NCI-H187 (cell line): ENCODE results near the gene PDE6C.

Experiments
- DNase-seq, 2 experiments: peaks; one replicate each; lab custom pipeline; 2025; lab: John Stamatoyannopoulos, UW

Gene PDE6C

DNA sequence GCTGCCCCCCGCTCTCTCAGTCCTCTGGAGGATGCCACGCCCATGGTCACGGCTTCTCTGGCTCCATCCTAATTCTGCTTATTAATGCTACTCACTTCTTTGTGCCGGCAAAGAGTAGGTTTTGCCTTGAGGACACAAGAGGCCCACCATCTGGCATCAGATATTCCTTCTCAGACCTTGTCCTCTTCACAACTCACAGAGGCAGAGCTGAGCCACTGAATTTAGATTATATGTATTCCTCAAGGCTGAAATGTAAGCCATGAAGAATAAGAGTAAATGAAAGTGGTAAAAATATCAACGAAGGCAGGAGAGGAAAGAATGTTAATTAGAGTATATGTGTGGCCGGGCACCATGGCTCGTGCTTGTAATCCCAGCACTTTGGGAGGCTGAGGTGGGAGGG, 17.8 kb upstream of the PDE6C start:
- no peak for DNase-seq

DNA sequence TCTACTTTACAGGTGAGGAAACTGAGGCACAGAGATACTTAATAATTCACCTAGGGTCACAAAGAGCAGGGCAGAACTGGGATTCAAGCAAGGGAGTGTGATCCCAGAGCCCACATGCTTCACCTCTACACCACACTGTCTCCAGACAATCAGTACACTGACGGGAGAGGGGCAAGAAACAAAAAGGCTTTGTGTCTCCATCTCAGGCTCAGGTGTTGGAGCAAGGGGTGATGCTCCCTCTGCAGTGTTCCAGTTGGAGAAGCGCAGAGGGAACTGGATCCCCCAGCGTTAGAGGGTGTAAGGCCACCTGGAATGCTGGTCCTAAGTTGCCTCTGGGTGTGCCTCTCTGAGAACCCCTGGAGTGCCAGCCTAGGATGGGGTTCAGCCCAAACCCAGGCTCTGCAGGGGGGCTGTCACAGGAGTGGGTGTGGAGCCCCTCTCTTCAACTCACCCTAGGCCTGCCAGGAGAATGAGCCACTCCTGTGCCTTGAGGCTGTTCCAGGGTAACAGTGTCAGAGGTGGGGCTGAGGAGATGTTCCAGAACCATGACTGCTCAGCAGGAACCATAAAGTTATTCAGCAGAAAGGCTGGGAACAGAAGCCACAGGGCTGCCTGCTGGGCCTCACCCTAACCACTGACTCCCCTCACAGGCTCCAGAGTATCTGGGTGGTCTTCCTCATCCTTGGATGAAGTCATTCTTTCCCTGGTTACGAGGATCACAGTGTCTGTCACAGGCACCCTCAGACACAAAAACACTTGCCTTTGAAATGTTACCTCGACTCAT, 16.8 kb upstream of the PDE6C start:
- no peak for DNase-seq

DNA sequence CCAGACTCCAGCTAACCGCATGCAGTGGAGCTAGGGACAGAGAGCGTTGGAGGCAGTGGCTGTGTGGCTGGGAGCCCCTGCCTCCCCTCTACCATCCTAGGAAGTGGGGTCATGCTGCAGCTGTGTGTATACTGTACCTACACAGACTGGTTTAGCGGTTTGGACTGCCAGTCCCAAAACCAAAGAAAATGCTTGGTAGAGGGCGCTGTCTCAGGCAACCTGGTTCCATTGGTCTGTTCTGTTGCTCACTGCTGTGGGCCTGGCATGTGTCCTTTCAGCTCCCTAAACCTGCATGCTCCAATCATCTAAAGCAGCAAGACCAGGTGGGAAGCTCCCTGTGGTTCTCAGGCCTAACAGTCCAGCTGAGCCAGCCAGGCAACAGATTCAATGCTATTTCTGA, 15.8 kb upstream of the PDE6C start:
- no peak for DNase-seq

DNA sequence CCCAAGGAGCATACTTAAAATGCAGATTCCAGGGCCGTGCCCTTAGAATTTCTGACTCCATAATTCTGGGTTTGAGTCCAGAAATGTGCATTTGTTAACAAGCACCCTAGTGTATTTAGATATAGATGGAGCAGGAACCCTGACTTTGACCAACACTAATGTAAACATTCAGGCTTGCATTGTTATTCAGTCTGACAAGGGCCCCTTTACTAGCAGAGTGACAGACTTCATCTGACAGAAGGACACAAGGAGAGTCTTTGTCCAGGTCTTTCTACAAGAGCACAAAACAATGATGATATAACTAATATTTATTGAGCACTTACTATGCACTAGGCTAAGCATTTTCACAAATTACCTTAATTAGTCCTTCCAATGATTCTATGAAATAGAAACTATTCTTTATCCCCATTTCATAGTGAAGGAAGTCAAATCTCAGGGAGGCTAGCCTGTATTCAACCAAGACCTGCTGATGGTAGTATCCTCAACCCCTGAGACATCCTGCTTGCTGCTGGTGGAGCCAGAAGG, 15.2 kb upstream of the PDE6C start:
- DNase-seq, result no peak

DNA sequence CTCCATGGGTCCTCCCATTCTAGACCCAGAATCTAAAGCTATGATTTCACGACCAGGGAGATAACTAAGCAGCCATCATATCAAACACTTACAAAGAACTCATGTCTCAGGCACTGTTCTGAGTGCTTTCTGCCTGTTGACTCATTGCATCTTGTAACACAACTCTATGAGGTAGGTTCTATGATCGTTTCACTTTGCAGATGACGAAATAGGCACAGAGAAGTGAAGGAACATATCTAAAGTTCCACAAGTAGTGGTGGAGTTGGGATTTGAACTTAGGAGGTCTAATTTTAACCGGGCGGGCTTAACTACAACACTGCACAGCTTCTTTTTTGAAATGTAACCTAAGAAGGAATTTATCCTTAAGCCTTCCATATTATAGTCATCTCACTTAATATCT, 14.2 kb upstream of the PDE6C start:
- no peak for DNase-seq

DNA sequence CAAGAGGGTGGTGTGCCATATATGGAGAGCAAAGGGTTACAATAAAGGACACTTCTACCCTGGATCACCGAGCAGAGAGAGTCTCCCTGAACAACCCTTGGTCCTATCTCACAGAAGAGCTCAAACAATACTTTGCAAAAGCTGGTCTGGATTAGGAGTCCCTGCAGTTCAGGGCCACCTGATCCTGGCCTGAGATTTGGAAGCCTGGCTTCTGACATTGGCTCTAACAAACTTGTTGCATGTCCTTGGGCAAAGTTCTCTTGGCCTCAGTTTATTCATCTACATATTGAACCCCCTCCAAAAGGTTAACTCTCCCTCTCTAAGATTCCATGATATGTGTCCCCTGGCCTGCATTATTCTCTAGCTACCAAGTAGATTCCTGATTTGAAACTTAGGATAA, 13.0 kb upstream of the PDE6C start:
- DNase-seq, result no peak

DNA sequence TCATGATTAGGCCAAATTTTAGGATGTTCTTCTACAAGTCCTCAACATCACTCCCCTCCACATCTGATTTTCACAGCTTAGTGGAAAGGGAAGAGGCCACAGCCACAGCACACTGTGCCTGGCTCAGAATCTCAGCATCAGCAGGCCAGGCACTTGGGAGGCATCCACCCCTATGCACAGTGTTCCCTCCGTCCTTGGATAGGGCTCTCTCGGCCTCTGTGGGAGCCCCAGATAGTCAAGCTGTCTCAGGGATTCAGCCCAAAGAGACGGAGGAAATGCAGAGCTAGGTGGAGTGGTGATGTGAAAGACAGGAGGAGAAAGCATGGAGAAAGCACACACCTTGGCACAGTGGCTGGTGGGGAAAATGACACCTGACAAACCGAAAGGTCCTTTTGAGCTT, 12.6 kb upstream of the PDE6C start:
- no peak for DNase-seq

DNA sequence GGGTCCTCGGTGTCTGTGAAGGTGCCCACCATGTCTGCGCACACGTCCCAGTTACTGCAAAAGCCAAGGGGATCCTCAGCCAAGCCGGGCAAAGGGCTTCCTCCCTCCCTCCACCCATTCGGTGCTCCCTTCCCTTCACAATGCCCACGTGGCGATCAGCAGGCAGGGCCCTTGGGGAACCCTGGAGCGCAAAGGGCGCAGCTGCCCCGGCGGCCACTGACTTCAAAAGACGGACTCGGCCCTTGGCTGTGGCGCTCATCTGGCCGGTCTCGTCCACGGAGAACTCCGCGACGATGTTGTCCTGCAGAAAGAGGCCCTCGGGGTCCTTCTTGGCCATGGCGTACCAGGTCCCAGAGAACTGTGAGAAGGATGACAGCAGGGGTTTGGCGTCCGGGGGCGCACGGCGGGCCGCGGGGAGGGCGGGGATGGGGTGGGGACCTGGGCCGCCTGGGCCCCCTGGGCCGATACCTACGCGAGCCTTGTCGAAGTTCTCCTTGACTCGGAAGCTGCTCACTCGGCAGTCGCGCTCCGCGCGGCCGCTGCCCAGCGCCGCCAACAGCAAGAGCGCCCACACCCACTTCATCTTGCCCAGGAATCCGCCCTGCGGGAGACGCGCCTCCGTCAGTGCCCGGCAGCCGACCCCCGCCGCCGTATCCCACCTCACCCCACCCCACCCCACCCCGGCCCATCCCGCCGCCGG, 11.7 kb upstream of the PDE6C start:
- DNase-seq, result no peak

DNA sequence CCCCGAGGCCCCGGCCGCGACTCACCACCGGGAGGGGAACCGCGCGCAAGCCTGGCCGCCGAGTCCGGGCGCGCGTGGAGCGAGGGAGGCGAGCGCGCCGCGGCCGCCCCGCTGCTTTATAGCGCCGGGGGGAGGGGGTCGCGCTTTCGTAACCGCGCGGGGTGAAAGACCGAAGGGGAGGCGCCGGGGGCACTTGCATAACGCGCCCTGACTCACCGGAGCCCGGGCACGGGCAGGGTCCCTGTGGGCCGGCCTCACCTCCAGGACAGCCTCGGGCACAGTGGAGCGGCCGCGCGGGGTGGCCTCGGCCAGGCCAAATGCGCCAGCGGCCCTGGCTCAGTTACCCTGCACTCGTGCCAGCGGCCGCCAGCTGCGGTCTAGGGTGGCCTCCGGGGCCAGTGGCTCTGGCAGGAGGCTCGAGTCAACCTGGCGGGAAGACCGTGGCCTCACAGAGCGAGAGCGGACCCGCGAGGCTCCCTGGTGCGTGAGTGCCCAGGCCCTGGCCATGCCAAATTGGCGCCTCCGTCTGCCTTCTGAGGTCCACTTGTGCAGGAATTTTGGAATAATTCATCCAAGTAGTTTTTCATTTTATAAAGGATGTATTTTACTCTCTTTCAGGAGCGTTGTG, 11.1 kb upstream of the PDE6C start, which contains the start of gene RBP4:
Gene RBP4 (minus strand): TSS at position 90 of the 628 bp plus-strand sequence. CDS start 207 bp downstream, outside the sequence.
- no peak for DNase-seq

DNA sequence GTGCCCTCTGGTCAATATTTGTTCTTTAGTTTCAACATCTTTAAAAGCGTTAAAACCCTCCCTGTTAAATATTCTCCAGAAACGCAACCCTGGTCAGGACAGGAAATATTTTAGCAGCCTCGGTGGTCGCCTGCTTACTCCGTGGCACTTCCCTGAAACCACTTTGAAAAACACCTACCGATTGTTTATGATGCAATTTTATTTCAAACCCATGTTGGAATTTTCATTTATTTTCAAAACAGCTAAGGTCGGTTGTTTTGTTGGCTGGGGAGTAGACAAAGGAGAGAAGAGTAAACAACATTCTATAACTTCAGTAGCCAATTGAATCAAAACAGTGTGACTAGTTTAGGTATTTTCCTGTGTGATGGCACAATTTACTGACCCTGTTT, 10.6 kb upstream of the PDE6C start:
- DNase-seq, result no peak

DNA sequence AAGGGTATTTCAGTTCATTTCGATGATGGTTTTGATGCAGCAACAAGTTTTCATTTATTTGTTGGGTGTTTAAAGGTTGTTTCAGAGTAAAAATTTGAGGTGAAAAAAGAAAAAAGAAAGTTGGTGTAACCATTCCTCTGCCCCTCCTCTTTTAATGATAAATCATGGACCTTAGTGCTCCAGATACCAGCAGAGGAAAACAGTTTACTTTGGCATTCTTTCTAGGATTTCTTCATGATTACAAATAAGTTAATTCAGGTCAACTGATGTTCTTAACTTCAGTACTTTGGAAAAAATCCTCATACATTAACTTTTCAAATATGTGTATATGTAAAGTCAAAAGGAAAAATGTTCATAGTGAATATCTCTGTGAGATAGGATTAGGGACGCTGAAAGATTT, 9.3 kb upstream of the PDE6C start:
- DNase-seq, result no peak

DNA sequence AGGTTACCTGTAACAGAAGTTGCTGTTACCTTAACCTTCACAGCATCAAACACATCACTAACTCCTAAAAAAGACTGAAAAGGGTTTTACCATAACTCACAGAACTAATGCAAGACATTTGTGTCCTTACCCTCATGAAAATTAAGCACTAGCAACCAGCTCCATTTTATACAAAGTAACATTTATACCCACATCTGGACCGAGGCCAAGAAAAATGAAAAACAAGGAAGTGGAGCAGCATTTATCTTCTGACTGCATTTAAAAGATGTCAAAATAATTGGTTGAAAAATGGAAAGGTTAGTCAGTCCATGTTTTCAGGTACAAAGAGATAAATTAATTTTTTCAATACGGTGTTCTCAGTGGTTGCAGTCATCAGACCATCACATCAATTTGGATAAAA, 8.2 kb upstream of the PDE6C start:
- no peak for DNase-seq

DNA sequence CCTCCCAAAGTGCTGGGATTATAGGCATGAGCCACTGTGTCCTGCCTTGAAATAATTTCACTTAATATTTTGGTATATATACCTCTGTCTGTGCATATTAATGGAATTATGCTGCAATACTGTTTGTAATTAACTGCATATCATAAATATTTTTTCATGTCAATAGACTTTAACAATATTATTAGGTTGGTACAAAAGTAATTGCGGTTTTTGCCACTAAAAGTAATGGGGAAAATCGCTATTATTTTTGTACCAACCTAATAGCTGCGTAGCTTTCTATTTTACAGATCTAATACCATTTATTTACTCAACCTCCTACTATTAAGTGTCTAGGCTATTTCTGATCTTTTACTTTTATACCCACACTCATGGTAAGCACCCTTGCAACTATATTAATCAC, 3.9 kb upstream of the PDE6C start:
- DNase-seq, result no peak

DNA sequence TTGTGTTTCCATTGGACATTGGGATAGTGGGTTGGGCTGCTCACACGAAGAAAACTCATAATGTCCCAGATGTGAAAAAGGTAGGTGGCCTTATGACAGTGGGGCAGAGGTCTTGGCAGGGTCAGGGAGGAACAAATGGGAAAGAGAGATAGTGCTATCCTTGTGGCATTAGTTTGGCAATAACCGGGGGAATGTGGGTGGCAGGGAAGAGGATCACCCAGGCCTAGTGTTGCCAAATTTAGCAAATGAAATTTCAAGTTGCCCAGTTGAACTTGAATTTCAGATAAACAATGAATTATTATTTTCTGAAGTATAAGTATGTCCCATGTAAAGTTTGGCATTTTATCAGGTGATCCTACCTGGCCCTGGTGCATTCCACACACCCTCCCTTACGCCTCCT, 789 bp downstream of the PDE6C start:
- DNase-seq, result no peak

DNA sequence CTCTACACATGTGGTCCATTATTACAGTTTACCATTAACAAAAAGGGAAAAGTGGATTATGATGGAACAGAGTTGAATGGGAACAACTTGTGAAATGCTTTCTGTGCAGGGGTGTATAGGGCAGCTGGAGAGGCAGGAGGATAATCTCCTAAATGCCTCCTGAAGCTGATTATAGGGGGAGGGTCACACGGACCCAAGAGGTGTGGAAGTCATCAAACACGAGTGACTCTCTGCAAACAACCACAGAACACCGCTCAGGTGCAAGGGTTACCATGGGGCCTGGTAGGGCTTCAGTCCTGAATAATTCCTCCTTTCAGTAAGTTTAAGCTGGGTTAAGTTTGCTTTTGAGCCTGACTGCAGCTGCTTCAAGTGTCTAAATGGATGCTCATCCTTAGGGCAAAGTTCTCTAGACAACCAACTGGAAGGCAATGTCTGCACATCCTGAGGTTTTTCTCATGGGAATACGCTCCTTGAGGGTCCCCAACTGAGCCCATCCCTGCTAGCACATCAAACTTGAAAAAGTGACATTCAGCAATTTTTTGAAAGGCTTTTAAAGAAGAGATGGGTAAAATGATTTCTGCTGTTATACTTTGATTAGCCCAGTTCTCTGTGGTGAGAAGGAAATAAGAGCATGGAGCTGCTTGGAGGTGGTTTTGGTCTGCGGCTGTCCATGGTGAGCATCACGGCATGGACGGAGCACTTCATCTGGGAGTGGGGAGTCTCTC, 1.9 kb downstream of the PDE6C start:
- no peak for DNase-seq

DNA sequence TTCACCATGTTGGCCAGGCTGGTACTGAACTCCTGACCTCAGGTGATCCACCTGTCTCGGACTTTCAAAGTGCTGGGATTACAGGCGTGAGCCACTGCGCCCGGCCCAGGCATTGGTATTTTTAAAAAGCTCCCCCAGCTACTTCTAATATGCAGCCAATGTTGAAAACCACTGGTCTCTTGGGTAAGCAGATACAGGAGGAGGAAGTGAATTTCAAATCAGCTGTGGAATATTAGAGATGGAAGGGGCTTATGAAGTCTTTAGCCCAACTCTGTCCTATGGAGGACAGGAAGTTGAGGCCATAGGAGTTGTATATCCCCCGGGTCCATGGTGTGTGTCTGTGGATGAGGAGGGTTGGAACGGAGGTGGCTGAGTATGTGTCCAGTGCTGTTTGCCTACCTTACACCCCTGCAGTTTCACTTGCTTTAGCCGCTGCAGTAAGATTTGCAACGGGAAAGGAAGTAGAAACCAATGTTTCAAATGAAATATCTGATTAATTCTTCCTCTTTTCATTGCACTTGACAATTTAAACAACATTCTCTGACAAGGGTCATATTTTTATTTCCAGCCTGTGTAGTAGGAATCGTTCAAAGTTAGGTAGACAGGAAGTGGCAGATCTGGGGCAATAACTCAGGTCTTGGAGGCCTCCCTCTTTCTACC, 3.4 kb downstream of the PDE6C start:
- DNase-seq, result no peak

DNA sequence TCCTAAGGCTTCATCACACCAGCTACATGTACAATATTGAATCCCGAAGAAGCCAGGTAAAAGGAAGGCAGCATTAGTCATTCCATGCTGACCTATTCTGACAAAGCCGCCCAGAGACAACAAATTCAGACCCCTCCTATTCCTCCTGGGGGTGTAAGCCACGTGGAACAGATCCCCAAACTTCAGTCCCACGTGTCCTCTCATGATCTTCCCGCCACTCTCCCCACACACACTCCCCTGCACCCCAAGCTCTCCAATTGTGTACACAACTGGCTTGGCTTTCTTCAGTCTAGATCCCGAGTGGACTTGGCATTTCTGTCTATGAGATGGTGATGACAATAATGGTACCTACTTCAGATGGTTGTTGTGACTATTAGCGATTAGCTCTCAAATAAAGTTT, 8.6 kb downstream of the PDE6C start:
- DNase-seq, result no peak

DNA sequence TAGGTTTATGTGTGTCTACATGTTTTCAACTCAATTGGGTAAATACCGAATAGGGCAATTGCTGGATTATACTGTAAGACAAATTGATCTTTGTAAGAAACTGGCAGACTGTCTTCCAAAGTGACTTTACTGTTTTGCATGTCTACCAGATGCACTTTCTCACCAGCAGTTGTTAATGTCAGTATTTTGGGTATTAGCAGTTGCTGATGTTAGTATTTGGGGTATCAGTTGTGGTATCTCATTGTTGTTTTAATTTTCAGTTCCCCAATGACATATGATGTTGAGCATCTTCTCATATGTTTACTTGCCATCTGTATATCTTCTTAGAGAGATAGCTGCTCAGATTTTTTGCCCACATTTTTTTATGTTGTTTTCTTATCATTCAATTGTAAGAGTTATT, 10.6 kb downstream of the PDE6C start:
- no peak for DNase-seq

DNA sequence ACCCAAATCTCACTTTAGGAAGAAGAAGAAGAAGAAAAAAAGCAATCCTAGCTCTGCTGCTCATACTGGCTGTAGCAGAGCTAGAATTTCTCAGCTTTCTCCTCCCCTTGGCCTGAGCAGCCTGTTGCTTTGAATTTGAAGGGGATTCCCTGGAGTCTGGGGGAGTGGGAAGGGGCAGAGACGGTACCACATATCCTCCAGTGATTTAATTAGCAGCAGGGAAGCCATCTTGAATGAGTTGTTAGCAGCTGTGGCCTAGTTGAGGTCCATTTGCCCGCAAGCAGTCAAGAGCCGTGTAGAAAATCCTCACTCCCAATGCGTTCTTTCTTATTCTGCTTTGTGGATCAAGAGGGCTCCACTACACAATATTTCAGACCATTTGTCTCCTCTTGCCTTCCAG, 16.5 kb downstream of the PDE6C start:
- no peak for DNase-seq

DNA sequence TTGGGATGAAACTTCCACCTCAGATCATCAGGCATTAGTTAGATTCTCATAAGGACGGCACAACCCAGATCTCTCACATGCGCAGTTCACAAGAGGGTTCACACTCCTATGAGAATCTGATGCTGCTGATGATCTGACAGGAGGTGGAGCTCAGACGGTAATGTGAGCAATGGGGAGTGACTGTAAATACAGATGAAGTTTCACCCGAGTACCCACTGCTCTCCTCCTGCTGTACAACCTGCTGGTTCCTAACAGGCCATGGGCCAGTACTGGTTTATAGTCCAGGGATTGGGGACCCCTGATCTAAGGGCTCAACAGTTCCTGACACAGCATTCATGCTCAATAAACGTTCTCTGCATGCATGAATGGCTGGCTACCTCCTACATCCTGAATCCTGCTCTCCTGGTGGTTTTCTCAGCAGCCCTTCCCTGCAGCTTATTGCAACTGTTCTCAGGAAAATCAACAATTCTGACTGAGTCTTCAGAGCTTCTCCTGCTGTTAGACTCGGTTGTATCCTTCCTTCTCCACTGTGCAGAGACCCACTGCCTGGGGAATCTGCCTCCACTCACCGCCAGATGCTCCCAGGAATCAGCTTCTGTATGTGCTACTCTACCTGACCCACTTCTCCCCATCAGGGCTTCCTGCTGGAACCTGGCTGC, 17.4 kb downstream of the PDE6C start:
- DNase-seq, result no peak
